GM12878 (cell line): Measurements from ENCODE around the gene RAD1. TPM values are rescaled to one million over a fixed set of nuclear protein-coding genes. Genes with fewer than 3 reads are reported as not detected.
A peak's percentile ranks its signal among the peaks of the same experiment; 100 is the strongest.
"Not testable (repeated sequence)": the region's sequence is repeated elsewhere in the genome, so short reads cannot be mapped to it uniquely, and the experiment has no call there.

Experiments used
- ATAC-seq: fragments of 200-7000 bp; cut with Tn5 transposase; 3 replicates; pipeline ENCODE4 v1.9.1; 2020; ENCODE audit warnings: mild to moderate bottlenecking, moderate library complexity
- BruUV-seq: library from RNA; stranded (reverse); fragments of 400-500 nt; replicated peaks from 2 replicates; lab custom pipeline; 2021; lab: Mats Ljungman, UMichigan
- CTCF ChIA-PET: fragments of 300-600 bp; sonication (Branson Sonifier 250); formaldehyde crosslinking; extraction: SDS; loops from one replicate; lab custom pipeline; 2021; ENCODE audit warnings: inconsistent platforms; lab: Yijun Ruan, JAX
- POLR2A ChIA-PET: fragments of 350-600 bp; formaldehyde crosslinking; extraction: SDS; loops from one replicate; lab custom pipeline; 2021; ENCODE audit warnings: inconsistent platforms; lab: Charles Lee
- RAD21 ChIA-PET: fragments of 300-600 bp; sonication (Branson Sonifier 250); formaldehyde crosslinking; loops from one replicate; lab custom pipeline; 2023; ENCODE audit warnings: antibody characterized with exemption; ENCODE audit not compliant: unreplicated experiment; lab: Charles Lee
- SMC1A ChIA-PET: fragments of 300-600 bp; sonication (Branson Sonifier 250); formaldehyde crosslinking; loops from one replicate; lab custom pipeline; 2023; ENCODE audit not compliant: unreplicated experiment, uncharacterized antibody; lab: Charles Lee
- DNase-seq: peaks from one replicate; pipeline ENCODE4 v3.0.0-alpha.2; 2011; ENCODE audit warnings: low read depth, low spot score
- FAIRE-seq: peaks from 3 replicates; lab custom pipeline; 2011; peaks lifted over from hg19 to GRCh38; lab: Jason Lieb, UNC
- H2AFZ ChIP-seq: 2 replicates; pipeline ENCODE4 v1.6.0; 2011; ENCODE audit warnings: low read depth, low read length, control low read depth; ENCODE audit not compliant: control insufficient read depth
- H3K27ac ChIP-seq: 2 replicates; pipeline ENCODE4 v1.5.1; 2011; ENCODE audit warnings: control low read depth; ENCODE audit not compliant: control insufficient read depth, insufficient read depth
- H3K27me3 ChIP-seq, 2 experiments: replicated peaks in 1 of 2; 2 replicates each; pipeline versions ENCODE4 v1.6.0 to v1.6.1; 2011; ENCODE audit warnings: low read length in 1 of 2; ENCODE audit not compliant: control insufficient read depth in 2 of 2, insufficient read depth in 2 of 2
- H3K36me3 ChIP-seq, 2 experiments: 2 replicates each; pipeline ENCODE4 v1.5.1; 2011; ENCODE audit warnings: low read length in 1 of 2; ENCODE audit not compliant: control insufficient read depth in 2 of 2, insufficient read depth in 2 of 2
- H3K4me1 ChIP-seq: 2 replicates; pipeline ENCODE4 v1.6.1; 2011; ENCODE audit warnings: mild to moderate bottlenecking, low read length, moderate library complexity, mixed read lengths; ENCODE audit not compliant: control insufficient read depth, insufficient read depth
- H3K4me2 ChIP-seq: 2 replicates; pipeline ENCODE4 v1.6.0; 2011; ENCODE audit warnings: control low read depth; ENCODE audit not compliant: control insufficient read depth, insufficient read depth
- H3K4me3 ChIP-seq: fragments of 200-600 bp; sonication (generic); 2 replicates; pipeline ENCODE4 v1.5.1; 2016
- H3K79me2 ChIP-seq: 2 replicates; pipeline ENCODE4 v1.6.0; 2011; ENCODE audit warnings: low read length; ENCODE audit not compliant: control insufficient read depth, insufficient read depth
- H3K9ac ChIP-seq: 2 replicates; pipeline ENCODE4 v1.8.0; 2011; ENCODE audit warnings: low read length, control low read depth, mixed read lengths; ENCODE audit not compliant: control insufficient read depth, insufficient read depth
- H3K9me3 ChIP-seq: replicated peaks from 3 replicates; pipeline ENCODE4 v1.5.1; 2011; ENCODE audit warnings: mild to moderate bottlenecking, low read length; ENCODE audit not compliant: control insufficient read depth, insufficient read depth
- H4K20me1 ChIP-seq: 2 replicates; pipeline ENCODE4 v1.6.0; 2011; ENCODE audit not compliant: control insufficient read depth, insufficient read depth
- BCL11A ChIP-seq: IDR thresholded peaks from 2 replicates; pipeline ENCODE4 v1.6.1; 2011; ENCODE audit warnings: low read depth, low read length
- ELK1 ChIP-seq: IDR thresholded peaks from 2 replicates; pipeline ENCODE4 v1.6.1; 2012; ENCODE audit warnings: low read depth, low read length, improper control_type of control experiment
- JUNB ChIP-seq: IDR thresholded peaks from 2 replicates; pipeline ENCODE4 v1.6.1; 2016; ENCODE audit warnings: antibody characterized with exemption, mild to moderate bottlenecking
- JUND ChIP-seq: IDR thresholded peaks from 2 replicates; pipeline ENCODE4 v1.6.1; 2012; ENCODE audit warnings: low read depth, mild to moderate bottlenecking, low read length, improper control_type of control experiment, moderate library complexity
- RUNX3 ChIP-seq: IDR thresholded peaks from 2 replicates; pipeline ENCODE4 v1.6.1; 2012; ENCODE audit warnings: low read length, inconsistent platforms
- SRF ChIP-seq, 2 experiments: IDR thresholded peaks; 2 replicates each; pipeline ENCODE4 v1.6.1; 2011; ENCODE audit warnings: low read depth in 2 of 2, low read length in 2 of 2, mild to moderate bottlenecking in 1 of 2, moderate library complexity in 1 of 2
- YY1 ChIP-seq: IDR thresholded peaks from 2 replicates; pipeline ENCODE4 v1.6.1; 2011; ENCODE audit warnings: low read depth, mild to moderate bottlenecking, low read length
- WGBS: methylation state at CpG from one replicate; pipeline ENCODE4 v1.1.6; 2016; ENCODE audit warnings: low lambda C conversion rate; ENCODE audit not compliant: insufficient replicate concordance, insufficient coverage; ENCODE audit errors: missing lambda C conversion rate; 5-methylcytosine and 5-hydroxymethylcytosine counted together
- in situ Hi-C: fragments of 300-500 bp; cut with MboI; formaldehyde crosslinking; loops from 9 replicates; pipeline ENCODE4 v1.14.3; 2018; ENCODE audit warnings: mixed read lengths
- intact Hi-C: fragments of 100-400 bp; cut with micrococcal nuclease; formaldehyde crosslinking; loops from one replicate; pipeline ENCODE4 v1.14.2; 2022; ENCODE audit not compliant: unreplicated experiment
- polyA plus RNA-seq, 11 experiments: library from polyadenylated mRNA; depleted of rRNA in 4 of 11; unstranded in 6 of 11; stranded (reverse) in 5 of 11; fragments of >200 nt; fragmentation: Nextera tagmentation in 4 of 11; fragmentation: Illumina TruSeq in 1 of 11; extraction: Ambion mirVana in 4 of 11; extraction: Trizol in 1 of 11; gene quantifications; 1 replicate in 1 of 11; 2 replicates in 10 of 11; pipeline versions ENCODE4 v1.2.1 to v1.2.3, GENCODE V29; 2011 to 2016; ENCODE audit warnings: inconsistent platforms in 2 of 11, missing spikeins in 2 of 11, low read depth in 1 of 11
- total RNA-seq, 4 experiments: library from RNA; depleted of rRNA in 3 of 4; stranded (reverse); fragments of >200 nt in 3 of 4; fragmentation: Illumina TruSeq in 1 of 4; extraction: Trizol in 1 of 4; gene quantifications; 2 replicates each; pipeline versions ENCODE4 v1.2.1 to v1.2.3, GENCODE V29; 2013 to 2021
- TF ChIP-seq, protein P1 (sequence below): IDR thresholded peaks from 2 replicates; pipeline ENCODE4 v1.6.1; 2012; ENCODE audit warnings: low read length, inconsistent platforms

The RAD1 gene
- total and polyA plus RNA-seq, 10 of the 15 experiments (the other 5 are each of a cell fraction or from before 2014, with no cell fraction given) = 21.1 to 58.4 (median 37.2) TPM

DNA sequence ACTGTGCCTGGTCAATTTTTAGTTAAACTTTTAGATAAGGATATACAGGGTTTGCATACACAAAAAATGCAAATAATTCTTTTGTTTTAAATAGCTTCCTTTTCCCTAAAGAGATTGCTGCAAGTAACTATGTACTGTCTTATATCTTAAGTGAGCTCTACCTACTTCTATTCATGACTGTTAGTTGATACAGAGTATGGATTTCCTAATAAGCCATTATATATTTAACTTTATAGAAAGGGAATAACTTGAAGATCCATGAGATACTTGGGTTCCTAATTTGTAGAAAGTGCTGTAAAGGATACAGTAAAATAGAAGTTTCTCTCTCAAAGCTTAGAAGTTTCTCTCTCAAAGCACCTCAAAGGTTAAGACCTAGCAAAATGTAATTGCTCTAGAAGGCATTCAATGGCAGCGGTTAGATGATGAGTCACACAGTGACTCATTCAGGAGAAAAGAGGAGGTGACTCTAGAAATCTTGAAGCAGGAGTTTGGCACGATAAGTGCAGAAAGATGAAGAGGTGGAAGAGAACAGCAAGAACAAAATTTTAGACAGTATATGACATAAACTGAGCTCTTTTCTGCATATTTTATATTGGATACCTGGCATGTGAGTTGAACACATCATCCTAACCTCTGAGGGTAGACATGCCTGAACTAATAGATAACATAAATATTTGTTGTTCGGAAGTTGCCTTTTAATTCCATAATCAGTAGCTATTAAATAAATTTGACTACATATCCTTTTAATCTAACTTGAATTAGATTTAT, 8.6 kb upstream of the RAD1 start:
- Histone ChIP-seq H3K4me2 (no peak overlapping the region), H3K27me3 (no peaks in the 10 kb centered on the region)

DNA sequence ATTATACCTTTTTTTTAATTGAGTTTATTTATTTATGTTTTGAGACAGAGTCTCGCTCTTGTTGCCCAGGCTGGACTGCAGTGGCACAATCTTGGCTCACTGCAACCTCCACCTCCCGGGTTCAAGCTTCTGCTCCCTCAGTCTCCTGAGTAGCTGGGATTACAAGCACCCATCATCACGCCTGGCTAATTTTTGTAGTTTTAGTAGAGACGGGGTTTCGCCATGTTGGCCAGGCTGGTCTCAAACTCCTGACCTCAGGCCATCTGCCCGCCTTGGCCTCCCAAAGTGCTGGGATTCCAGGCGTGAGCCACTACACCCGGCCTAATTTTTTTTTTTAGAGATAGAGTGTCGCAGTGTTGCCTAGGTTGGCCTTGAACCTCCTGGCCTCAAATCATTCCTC, 8.0 kb upstream of the RAD1 start:
- POLR2A ChIA-PET = not testable (repeated sequence)

More for the DNA sequence above, 8.6 kb upstream of the RAD1 start:
- intact Hi-C loops (loop anchor here (10.0 kb wide), 1 partner anchor 1231 kb away; the partner anchor contains the start of genes LMBRD2 and SKP2), in situ Hi-C loops (loop anchor here (25.0 kb wide), 2 partner anchors 437 to 912 kb away; partner anchors contain the start of gene AMACR)
- ChIA-PET CTCF (interaction anchor here (0.9 to 2.3 kb wide), 4 partner anchors 20 to 103 kb away, joined by 3 to 8 read pairs (median 4); no protein-coding TSS in a partner anchor), RAD21 (interaction anchor here (1.0 to 2.0 kb wide), 2 partner anchors 9 to 24 kb away, joined by 3 to 8 read pairs; partner anchors contain the start of genes BRIX1 and RAD1), POLR2A (no interaction called here), SMC1A (interaction anchor here (0.6 to 1.1 kb wide), 3 partner anchors 9 to 80 kb away, joined by 3 read pairs; partner anchors contain the start of genes BRIX1 and RAD1)
- H3K9ac ChIP-seq = no peak overlapping the region
- H3K4me1 ChIP-seq = no peaks in the 10 kb centered on the region; the same call in 1 of the 2 replicates
- no peak for TF ChIP-seq ELK1
- peak; percentile 46; the same call in 1 of the 2 replicates for TF ChIP-seq JUND
- no peak for TF ChIP-seq SRF (IDR thresholded peaks at IDR 0.05; ENCODE audit: low read depth in 2 of 2, low read length in 2 of 2)
- peak; percentile 84 for TF ChIP-seq JUNB
- TF ChIP-seq, protein P1, sequence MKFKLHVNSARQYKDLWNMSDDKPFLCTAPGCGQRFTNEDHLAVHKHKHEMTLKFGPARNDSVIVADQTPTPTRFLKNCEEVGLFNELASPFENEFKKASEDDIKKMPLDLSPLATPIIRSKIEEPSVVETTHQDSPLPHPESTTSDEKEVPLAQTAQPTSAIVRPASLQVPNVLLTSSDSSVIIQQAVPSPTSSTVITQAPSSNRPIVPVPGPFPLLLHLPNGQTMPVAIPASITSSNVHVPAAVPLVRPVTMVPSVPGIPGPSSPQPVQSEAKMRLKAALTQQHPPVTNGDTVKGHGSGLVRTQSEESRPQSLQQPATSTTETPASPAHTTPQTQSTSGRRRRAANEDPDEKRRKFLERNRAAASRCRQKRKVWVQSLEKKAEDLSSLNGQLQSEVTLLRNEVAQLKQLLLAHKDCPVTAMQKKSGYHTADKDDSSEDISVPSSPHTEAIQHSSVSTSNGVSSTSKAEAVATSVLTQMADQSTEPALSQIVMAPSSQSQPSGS = peak; percentile 20; the same call in 1 of the 2 replicates
- peak; percentile 76 for TF ChIP-seq RUNX3
- TF ChIP-seq YY1 = 0 out of 2 replicates have a peak, but pooled peaks have one; percentile 36
- TF ChIP-seq BCL11A = 0 out of 2 replicates have a peak, but pooled peaks have one; percentile 34
- peaks cover 0 to 27% of the 10 kb centered on the region in 2 experiments; a peak in 3 of 4 replicates for H3K36me3 ChIP-seq
- no peak for FAIRE-seq
- H4K20me1 ChIP-seq = no peaks in the 10 kb centered on the region
- peaks cover 17% of the 10 kb centered on the region for H3K79me2 ChIP-seq
- H3K27ac ChIP-seq = no peak overlapping the region; the same call in 1 of the 2 replicates
- 52% methylated on average over 3 of the region's 3 CpGs for WGBS
- H3K4me3 ChIP-seq = no peak overlapping the region
- ATAC-seq = peak; percentile 85
- no peak overlapping the region for H2AFZ ChIP-seq
- DNase-seq = no peak
- no peaks in the 10 kb centered on the region for H3K9me3 ChIP-seq
- BruUV-seq = no TSS peak

More for the DNA sequence above, 8.0 kb upstream of the RAD1 start:
- peaks cover 23% of the 10 kb centered on the region for H3K79me2 ChIP-seq
- in situ Hi-C loops (loop anchor here (25.0 kb wide), 2 partner anchors 436 to 911 kb away; partner anchors contain the start of gene AMACR), intact Hi-C loops (loop anchor here (10.0 kb wide), 1 partner anchor 1232 kb away; the partner anchor contains the start of genes LMBRD2 and SKP2)
- H3K4me1 ChIP-seq, H3K27me3 ChIP-seq, H4K20me1 ChIP-seq, H3K9ac ChIP-seq, H3K27ac ChIP-seq, BruUV-seq, DNase-seq, H3K4me2 ChIP-seq, H3K4me3 ChIP-seq, H2AFZ ChIP-seq, ATAC-seq, FAIRE-seq, H3K9me3 ChIP-seq: not testable (repeated sequence)
- RAD21 ChIA-PET = interaction anchor here (1.0 to 2.0 kb wide), 2 partner anchors 8 to 23 kb away, joined by 3 to 8 read pairs; partner anchors contain the start of genes BRIX1 and RAD1
- SMC1A ChIA-PET = interaction anchor here (1.6 kb wide), 1 partner anchor 80 kb away, joined by 6 read pairs; no protein-coding TSS in a partner anchor
- CTCF ChIA-PET = interaction anchor here (0.7 to 2.3 kb wide), 4 partner anchors 25 to 1443 kb away, joined by 3 to 8 read pairs (median 4); no protein-coding TSS in a partner anchor
- peaks cover 0 to 27% of the 10 kb centered on the region in 2 experiments; a peak in 3 of 4 replicates for H3K36me3 ChIP-seq
- 96% methylated on average over 9 of the region's 9 CpGs for WGBS
